A673 (cell line): ENCODE results near the gene GARRE1.

Experiments used
- EZH2 ChIP-seq: fragments of 200-600 bp; sonication (generic); IDR thresholded peaks from 2 replicates; pipeline ENCODE4 v1.6.1; 2017; ENCODE audit warnings: borderline replicate concordance, low read depth, mild to moderate bottlenecking, mixed read lengths, antibody characterized with exemption, low read length; ENCODE audit not compliant: poor library complexity, severe bottlenecking
- TF ChIP-seq, protein P1 (sequence below): fragments of 300-800, 200-600 bp; sonication (generic); conservative IDR thresholded peaks from 2 replicates; pipeline ENCODE4 v1.5.1; 2017; ENCODE audit warnings: low read depth, mild to moderate bottlenecking, antibody characterized with exemption, low read length, moderate library complexity, mixed read lengths

DNA sequence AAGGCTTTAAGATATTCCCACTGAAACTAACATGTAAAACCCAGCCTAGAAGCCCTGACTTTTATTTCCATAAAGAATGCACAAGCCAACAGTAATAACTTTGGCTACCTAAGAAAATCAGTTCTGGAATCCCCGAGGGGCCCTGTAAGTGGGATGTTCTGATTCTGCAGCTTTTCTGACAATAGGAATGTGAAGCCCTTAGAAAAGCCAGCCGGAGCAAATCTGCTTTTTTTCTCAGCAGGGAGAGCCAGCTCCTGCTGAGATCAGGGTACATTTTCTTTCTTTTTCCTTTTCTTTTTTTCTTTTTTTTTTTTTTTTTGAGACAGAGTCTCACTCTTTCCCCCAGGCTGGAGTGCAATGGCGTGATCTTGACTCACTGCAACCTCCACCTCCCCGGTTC is 8.0 kb upstream of the GARRE1 start:
- TF ChIP-seq, protein P1, sequence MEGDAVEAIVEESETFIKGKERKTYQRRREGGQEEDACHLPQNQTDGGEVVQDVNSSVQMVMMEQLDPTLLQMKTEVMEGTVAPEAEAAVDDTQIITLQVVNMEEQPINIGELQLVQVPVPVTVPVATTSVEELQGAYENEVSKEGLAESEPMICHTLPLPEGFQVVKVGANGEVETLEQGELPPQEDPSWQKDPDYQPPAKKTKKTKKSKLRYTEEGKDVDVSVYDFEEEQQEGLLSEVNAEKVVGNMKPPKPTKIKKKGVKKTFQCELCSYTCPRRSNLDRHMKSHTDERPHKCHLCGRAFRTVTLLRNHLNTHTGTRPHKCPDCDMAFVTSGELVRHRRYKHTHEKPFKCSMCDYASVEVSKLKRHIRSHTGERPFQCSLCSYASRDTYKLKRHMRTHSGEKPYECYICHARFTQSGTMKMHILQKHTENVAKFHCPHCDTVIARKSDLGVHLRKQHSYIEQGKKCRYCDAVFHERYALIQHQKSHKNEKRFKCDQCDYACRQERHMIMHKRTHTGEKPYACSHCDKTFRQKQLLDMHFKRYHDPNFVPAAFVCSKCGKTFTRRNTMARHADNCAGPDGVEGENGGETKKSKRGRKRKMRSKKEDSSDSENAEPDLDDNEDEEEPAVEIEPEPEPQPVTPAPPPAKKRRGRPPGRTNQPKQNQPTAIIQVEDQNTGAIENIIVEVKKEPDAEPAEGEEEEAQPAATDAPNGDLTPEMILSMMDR: no peak
- no peak for TF ChIP-seq EZH2
